ENCODE measurements around the gene USP1. TPM values are rescaled to one million over a fixed set of nuclear protein-coding genes. Genes with fewer than 3 reads are reported as not detected.

The USP1 gene
- total RNA-seq, result 10 to 100 TPM; 14.9 to 16.2 TPM

- H3K27me3 ChIP-seq, result no peaks in the 10 kb centered on the region
- H3K36me3 ChIP-seq, result peaks cover 9% of the 10 kb centered on the region
- peak within 1 kb of the TSS; percentile 95 to 98 for H3K27ac ChIP-seq
- peak within 1 kb of the TSS; percentile 78 to 96 for H3K4me3 ChIP-seq
- TF ChIP-seq CTCF (IDR thresholded peaks at IDR 0.05), result no peak
- H3K9me3 ChIP-seq, result no peaks in the 10 kb centered on the region
- peaks cover 0 to 29% of the 10 kb centered on the region in 2 donors for H3K4me1 ChIP-seq
- DNase-seq (ENCODE audit: low spot score), result peak; percentile 99
Observed at GRCh38 chr1:62436466-62437272, at the start of gene USP1. TSS of gene USP1 (plus strand) at chr1:62437049. CDS start at chr1:62439868, 2,819 bp downstream.

- no peaks in the 10 kb centered on the region for H3K27me3 ChIP-seq
- no peak for TF ChIP-seq CTCF (IDR thresholded peaks at IDR 0.05)
- H3K27ac ChIP-seq, result no peak overlapping the region
- H3K9me3 ChIP-seq, result no peaks in the 10 kb centered on the region
- H3K36me3 ChIP-seq, result no peaks in the 10 kb centered on the region
- no peak overlapping the region for H3K4me3 ChIP-seq
- DNase-seq (ENCODE audit: low spot score), result no peak
- H3K4me1 ChIP-seq, result no peaks in the 10 kb centered on the region
Observed at GRCh38 chr1:62389531-62389930, 47.3 kb upstream of the USP1 start.

- H3K9me3 ChIP-seq, result no peaks in the 10 kb centered on the region
- no peak for DNase-seq (ENCODE audit: low spot score)
- H3K36me3 ChIP-seq, result no peaks in the 10 kb centered on the region
- TF ChIP-seq CTCF (IDR thresholded peaks at IDR 0.05), result no peak
- no peaks in the 10 kb centered on the region for H3K27me3 ChIP-seq
- no peak overlapping the region for H3K27ac ChIP-seq
- H3K4me1 ChIP-seq, result no peaks in the 10 kb centered on the region
- H3K4me3 ChIP-seq, result no peak overlapping the region
Observed at GRCh38 chr1:62390071-62390470, 46.8 kb upstream of the USP1 start.

- H3K4me3 ChIP-seq, result no peak overlapping the region
- no peaks in the 10 kb centered on the region for H3K36me3 ChIP-seq
- H3K27me3 ChIP-seq, result no peaks in the 10 kb centered on the region
- H3K9me3 ChIP-seq, result no peaks in the 10 kb centered on the region
- H3K4me1 ChIP-seq, result no peaks in the 10 kb centered on the region
- no peak overlapping the region for H3K27ac ChIP-seq
- DNase-seq (ENCODE audit: low spot score), result no peak
- TF ChIP-seq CTCF (IDR thresholded peaks at IDR 0.05), result peak in 1 of 2 donors; percentile 38
Observed at GRCh38 chr1:62391369-62391971, 45.4 kb upstream of the USP1 start.

GRCh38 chr1:62392951-62393350, 43.9 kb upstream of the USP1 start:
- Histone ChIP-seq H3K27me3 (no peaks in the 10 kb centered on the region), H3K9me3 (no peaks in the 10 kb centered on the region), H3K27ac (no peak overlapping the region), H3K36me3 (no peaks in the 10 kb centered on the region), H3K4me1 (no peaks in the 10 kb centered on the region), H3K4me3 (no peak overlapping the region)
- no peak for DNase-seq (ENCODE audit: low spot score)
- no peak for TF ChIP-seq CTCF (IDR thresholded peaks at IDR 0.05)
